ENCODE data around the gene PTPRD.
"Not testable (repeated sequence)": the region's sequence is repeated elsewhere in the genome, so short reads cannot be mapped to it uniquely, and the experiment has no call there.

PTPRD gene

DNA sequence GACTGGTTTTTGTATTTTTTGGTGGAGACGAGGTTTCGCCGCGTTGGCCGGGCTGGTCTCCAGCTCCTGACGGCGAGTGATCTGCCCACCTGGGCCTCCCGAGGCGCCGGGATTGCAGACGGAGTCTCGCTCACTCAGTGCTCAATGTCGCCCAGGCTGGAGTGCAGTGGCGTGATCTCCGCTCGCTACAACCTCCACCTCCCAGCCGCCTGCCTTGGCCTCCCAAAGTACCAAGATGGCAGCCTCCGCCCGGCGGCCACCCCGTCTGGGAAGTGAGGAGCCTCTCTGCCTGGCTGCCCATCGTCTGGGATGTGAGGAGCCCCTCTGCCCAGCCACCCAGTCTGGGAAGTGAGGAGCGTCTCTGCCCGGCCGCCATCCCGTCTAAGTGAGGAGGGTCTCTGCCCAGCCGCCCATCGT is 163.6 kb downstream of the PTPRD start:
- DNase-seq (ENCODE audit: low read depth); H3K9ac ChIP-seq (ENCODE audit: low read length); H3K4me3 ChIP-seq (ENCODE audit: low read length): not testable (repeated sequence)

DNA sequence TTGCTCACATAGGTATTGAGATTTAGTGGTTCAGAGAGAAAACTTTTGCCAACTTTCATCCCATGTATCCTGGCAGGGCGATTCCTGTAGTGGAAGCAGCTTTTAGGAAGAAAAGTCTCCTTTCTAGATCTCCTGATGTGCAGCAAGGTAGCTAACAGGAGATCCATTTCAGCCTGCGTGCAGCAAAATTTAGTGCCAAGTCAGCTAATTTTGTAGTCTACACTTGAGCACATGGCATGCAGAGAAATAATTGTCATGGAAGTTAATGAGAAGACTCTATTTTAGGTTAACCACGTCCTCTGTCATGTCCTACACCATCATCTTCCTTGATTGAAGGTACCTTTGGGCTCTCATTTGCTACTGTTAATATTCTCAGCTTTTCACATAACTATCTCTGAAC is 165.8 kb downstream of the PTPRD start:
- no peak overlapping the region for H3K9ac ChIP-seq (ENCODE audit: low read length)
- H3K4me3 ChIP-seq (ENCODE audit: low read length): no peak overlapping the region
- no peak for DNase-seq (ENCODE audit: low read depth)
- no peaks in the 10 kb centered on the region for H3K9me3 ChIP-seq (ENCODE audit: control insufficient read depth, low read length)
- no peaks in the 10 kb centered on the region for H3K27me3 ChIP-seq (replicated peaks; ENCODE audit: control insufficient read depth, insufficient read depth, low read length)
- H3K36me3 ChIP-seq (ENCODE audit: control insufficient read depth, insufficient read depth, low read length, severe bottlenecking): no peaks in the 10 kb centered on the region
- peaks cover 5% of the 10 kb centered on the region for H3K4me1 ChIP-seq (ENCODE audit: control insufficient read depth, insufficient read depth, low read length)

More for the DNA sequence above, 163.6 kb downstream of the PTPRD start:
- not testable (repeated sequence) for H3K36me3 ChIP-seq (ENCODE audit: control insufficient read depth, insufficient read depth, low read length, severe bottlenecking); H3K4me1 ChIP-seq (ENCODE audit: control insufficient read depth, insufficient read depth, low read length); H3K9me3 ChIP-seq (ENCODE audit: control insufficient read depth, low read length); H3K27me3 ChIP-seq (replicated peaks; ENCODE audit: control insufficient read depth, insufficient read depth, low read length)

- Histone ChIP-seq H3K9ac (ENCODE audit: low read length) (no peak overlapping the region), H3K36me3 (ENCODE audit: control insufficient read depth, insufficient read depth, low read length, severe bottlenecking) (no peaks in the 10 kb centered on the region), H3K27me3 (replicated peaks; ENCODE audit: control insufficient read depth, insufficient read depth, low read length) (no peaks in the 10 kb centered on the region), H3K4me1 (ENCODE audit: control insufficient read depth, insufficient read depth, low read length) (peaks cover 5% of the 10 kb centered on the region), H3K9me3 (ENCODE audit: control insufficient read depth, low read length) (no peaks in the 10 kb centered on the region), H3K4me3 (ENCODE audit: low read length) (no peak overlapping the region)
- no peak for DNase-seq (ENCODE audit: low read depth)
Measured at GRCh38 chr9:10443868-10444204, 169.0 kb downstream of the PTPRD start.

DNA sequence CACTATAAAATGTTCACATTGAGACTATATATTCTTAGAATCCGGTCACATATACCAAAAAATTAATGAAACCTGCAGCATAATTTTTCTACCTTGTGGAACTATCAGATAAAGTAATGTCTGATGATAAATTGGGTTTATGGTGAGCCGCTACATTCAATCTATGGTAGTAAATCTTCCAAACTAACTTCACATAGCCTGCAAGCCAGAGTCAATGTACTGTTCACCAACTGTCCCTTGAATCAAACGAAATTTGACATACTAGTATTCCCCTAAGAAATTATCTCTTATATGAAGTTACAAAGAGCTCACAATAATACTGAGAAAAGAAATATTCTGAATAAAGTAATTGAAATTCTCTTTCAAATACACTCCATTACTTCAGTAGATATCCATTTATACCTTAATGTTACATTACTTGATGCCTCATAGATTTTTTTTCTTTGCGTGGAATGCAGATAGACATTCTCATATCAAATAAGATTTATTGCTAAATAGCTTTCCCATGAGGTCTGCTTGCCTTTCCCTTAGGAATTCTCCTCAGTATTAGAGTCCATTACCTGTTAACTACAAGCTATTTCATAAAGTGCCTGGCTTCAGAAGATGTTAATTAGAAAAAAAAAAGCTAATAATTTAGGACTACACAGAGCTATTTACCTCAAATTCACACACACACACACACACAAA is 169.5 kb downstream of the PTPRD start:
- DNase-seq (ENCODE audit: low read depth): no peak
- no peaks in the 10 kb centered on the region for H3K27me3 ChIP-seq (replicated peaks; ENCODE audit: control insufficient read depth, insufficient read depth, low read length)
- no peak overlapping the region for H3K4me3 ChIP-seq (ENCODE audit: low read length)
- H3K9me3 ChIP-seq (ENCODE audit: control insufficient read depth, low read length): no peaks in the 10 kb centered on the region
- H3K4me1 ChIP-seq (ENCODE audit: control insufficient read depth, insufficient read depth, low read length): peaks cover 5% of the 10 kb centered on the region
- no peak overlapping the region for H3K9ac ChIP-seq (ENCODE audit: low read length)
- H3K36me3 ChIP-seq (ENCODE audit: control insufficient read depth, insufficient read depth, low read length, severe bottlenecking): no peaks in the 10 kb centered on the region

DNA sequence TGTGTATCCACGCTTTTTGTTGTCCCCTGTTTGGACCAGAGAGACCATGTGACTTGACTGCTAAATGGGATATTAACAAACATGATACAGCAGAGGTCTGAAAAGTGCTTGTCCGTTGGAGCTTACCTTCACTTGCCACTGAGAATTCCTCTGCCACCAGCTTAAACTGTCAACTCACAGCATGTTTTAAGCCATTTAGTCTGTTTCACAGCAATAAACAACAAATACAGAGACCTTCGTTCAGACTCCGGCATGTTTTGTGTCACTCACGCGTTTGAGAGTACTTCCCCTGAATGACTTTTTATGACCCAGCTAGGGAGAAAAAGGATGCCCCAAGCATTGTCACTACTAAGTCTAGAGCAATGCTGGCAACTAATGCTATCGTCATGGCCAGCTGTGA is 173.8 kb downstream of the PTPRD start:
- Histone ChIP-seq H3K4me3 (ENCODE audit: low read length) (no peak overlapping the region), H3K27me3 (replicated peaks; ENCODE audit: control insufficient read depth, insufficient read depth, low read length) (no peaks in the 10 kb centered on the region), H3K4me1 (ENCODE audit: control insufficient read depth, insufficient read depth, low read length) (peaks cover 5% of the 10 kb centered on the region), H3K36me3 (ENCODE audit: control insufficient read depth, insufficient read depth, low read length, severe bottlenecking) (no peaks in the 10 kb centered on the region), H3K9ac (ENCODE audit: low read length) (no peak overlapping the region), H3K9me3 (ENCODE audit: control insufficient read depth, low read length) (no peaks in the 10 kb centered on the region)
- no peak for DNase-seq (ENCODE audit: low read depth)

DNA sequence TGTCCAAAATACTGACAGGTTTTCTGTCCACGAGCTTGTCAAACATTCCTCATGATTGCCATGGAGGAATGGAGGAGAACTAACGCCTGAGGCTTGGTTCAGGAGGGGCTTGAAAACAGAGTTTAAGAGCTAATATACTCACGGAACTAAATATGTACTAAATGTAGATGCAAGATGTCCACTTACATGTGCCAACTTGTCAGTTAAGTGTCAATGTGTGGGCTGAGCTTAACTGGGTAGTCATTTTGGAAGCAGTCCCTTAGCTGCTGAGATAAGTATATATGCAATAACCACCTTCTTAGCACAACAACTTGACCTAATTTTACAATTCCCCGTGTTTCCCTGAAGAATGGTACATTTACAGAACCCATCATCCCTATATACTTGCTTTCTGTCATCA is 176.0 kb downstream of the PTPRD start:
- Histone ChIP-seq H3K27me3 (replicated peaks; ENCODE audit: control insufficient read depth, insufficient read depth, low read length) (no peaks in the 10 kb centered on the region), H3K9ac (ENCODE audit: low read length) (no peak overlapping the region), H3K4me3 (ENCODE audit: low read length) (no peak overlapping the region), H3K4me1 (ENCODE audit: control insufficient read depth, insufficient read depth, low read length) (no peaks in the 10 kb centered on the region), H3K9me3 (ENCODE audit: control insufficient read depth, low read length) (no peaks in the 10 kb centered on the region), H3K36me3 (ENCODE audit: control insufficient read depth, insufficient read depth, low read length, severe bottlenecking) (no peaks in the 10 kb centered on the region)
- DNase-seq (ENCODE audit: low read depth): no peak

GRCh38 chr9:10434412-10434811 is 178.4 kb downstream of the PTPRD start:
- Histone ChIP-seq H3K36me3 (ENCODE audit: control insufficient read depth, insufficient read depth, low read length, severe bottlenecking) (no peaks in the 10 kb centered on the region), H3K9me3 (ENCODE audit: control insufficient read depth, low read length) (no peaks in the 10 kb centered on the region), H3K4me1 (ENCODE audit: control insufficient read depth, insufficient read depth, low read length) (no peaks in the 10 kb centered on the region), H3K27me3 (replicated peaks; ENCODE audit: control insufficient read depth, insufficient read depth, low read length) (no peaks in the 10 kb centered on the region), H3K9ac (ENCODE audit: low read length) (no peak overlapping the region), H3K4me3 (ENCODE audit: low read length) (no peak overlapping the region)
- DNase-seq (ENCODE audit: low read depth): no peak

DNA sequence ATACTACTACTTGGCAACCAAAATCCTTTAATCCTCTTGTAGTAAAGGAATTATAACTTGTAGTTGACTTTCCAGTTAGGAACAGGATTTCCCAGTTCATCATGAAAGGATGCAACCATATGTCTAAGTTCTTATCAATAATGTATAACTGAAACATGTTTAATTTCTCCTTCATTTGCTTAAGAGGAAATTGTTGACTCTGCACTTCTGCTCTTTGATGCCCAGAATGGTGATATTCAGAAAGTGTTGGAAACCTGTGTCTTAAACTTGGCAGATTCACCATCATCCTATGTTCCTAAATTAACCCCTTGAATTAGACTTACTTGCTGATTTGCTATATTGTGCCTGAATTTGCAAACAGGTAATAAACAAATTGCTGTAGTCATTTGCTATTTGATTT is 201.5 kb downstream of the PTPRD start:
- Histone ChIP-seq H3K36me3 (ENCODE audit: control insufficient read depth, insufficient read depth, low read length, severe bottlenecking) (no peaks in the 10 kb centered on the region), H3K27me3 (replicated peaks; ENCODE audit: control insufficient read depth, insufficient read depth, low read length) (no peaks in the 10 kb centered on the region), H3K9me3 (ENCODE audit: control insufficient read depth, low read length) (no peaks in the 10 kb centered on the region), H3K4me3 (ENCODE audit: low read length) (no peak overlapping the region), H3K9ac (ENCODE audit: low read length) (no peak overlapping the region), H3K4me1 (ENCODE audit: control insufficient read depth, insufficient read depth, low read length) (no peaks in the 10 kb centered on the region)
- no peak for DNase-seq (ENCODE audit: low read depth)

GRCh38 chr9:10403283-10403682 is 209.5 kb downstream of the PTPRD start:
- no peaks in the 10 kb centered on the region for H3K4me1 ChIP-seq (ENCODE audit: control insufficient read depth, insufficient read depth, low read length)
- no peak overlapping the region for H3K4me3 ChIP-seq (ENCODE audit: low read length)
- H3K27me3 ChIP-seq (replicated peaks; ENCODE audit: control insufficient read depth, insufficient read depth, low read length): no peaks in the 10 kb centered on the region
- no peak overlapping the region for H3K9ac ChIP-seq (ENCODE audit: low read length)
- DNase-seq (ENCODE audit: low read depth): no peak
- H3K36me3 ChIP-seq (ENCODE audit: control insufficient read depth, insufficient read depth, low read length, severe bottlenecking): no peaks in the 10 kb centered on the region
- H3K9me3 ChIP-seq (ENCODE audit: control insufficient read depth, low read length): no peaks in the 10 kb centered on the region

- H3K4me1 ChIP-seq (ENCODE audit: control insufficient read depth, insufficient read depth, low read length): no peaks in the 10 kb centered on the region
- H3K27me3 ChIP-seq (replicated peaks; ENCODE audit: control insufficient read depth, insufficient read depth, low read length): no peaks in the 10 kb centered on the region
- H3K9ac ChIP-seq (ENCODE audit: low read length): no peak overlapping the region
- DNase-seq (ENCODE audit: low read depth): no peak
- no peaks in the 10 kb centered on the region for H3K9me3 ChIP-seq (ENCODE audit: control insufficient read depth, low read length)
- H3K36me3 ChIP-seq (ENCODE audit: control insufficient read depth, insufficient read depth, low read length, severe bottlenecking): no peaks in the 10 kb centered on the region
- no peak overlapping the region for H3K4me3 ChIP-seq (ENCODE audit: low read length)
Measured at GRCh38 chr9:10396615-10397014, 216.2 kb downstream of the PTPRD start.

GRCh38 chr9:10387282-10387681 is 225.5 kb downstream of the PTPRD start:
- H3K4me1 ChIP-seq (ENCODE audit: control insufficient read depth, insufficient read depth, low read length): no peaks in the 10 kb centered on the region
- no peak overlapping the region for H3K9ac ChIP-seq (ENCODE audit: low read length)
- H3K4me3 ChIP-seq (ENCODE audit: low read length): no peak overlapping the region
- H3K9me3 ChIP-seq (ENCODE audit: control insufficient read depth, low read length): no peaks in the 10 kb centered on the region
- no peaks in the 10 kb centered on the region for H3K27me3 ChIP-seq (replicated peaks; ENCODE audit: control insufficient read depth, insufficient read depth, low read length)
- DNase-seq (ENCODE audit: low read depth): no peak
- H3K36me3 ChIP-seq (ENCODE audit: control insufficient read depth, insufficient read depth, low read length, severe bottlenecking): no peaks in the 10 kb centered on the region

- Histone ChIP-seq H3K9ac (ENCODE audit: low read length) (no peak overlapping the region), H3K9me3 (ENCODE audit: control insufficient read depth, low read length) (no peaks in the 10 kb centered on the region), H3K36me3 (ENCODE audit: control insufficient read depth, insufficient read depth, low read length, severe bottlenecking) (no peaks in the 10 kb centered on the region), H3K4me1 (ENCODE audit: control insufficient read depth, insufficient read depth, low read length) (no peaks in the 10 kb centered on the region), H3K4me3 (ENCODE audit: low read length) (no peak overlapping the region), H3K27me3 (replicated peaks; ENCODE audit: control insufficient read depth, insufficient read depth, low read length) (no peaks in the 10 kb centered on the region)
- DNase-seq (ENCODE audit: low read depth): no peak
Measured at GRCh38 chr9:10371824-10372223, 241.0 kb downstream of the PTPRD start.
